Measurements from ENCODE around the gene C1GALT1. TPM values are rescaled to one million over a fixed set of nuclear protein-coding genes. Genes with fewer than 3 reads are reported as not detected.
A peak's percentile ranks its signal among the peaks of the same experiment; 100 is the strongest.
"Not testable (repeated sequence)": the region's sequence is repeated elsewhere in the genome, so short reads cannot be mapped to it uniquely, and the experiment has no call there.

The C1GALT1 gene
- total RNA-seq = 63.4 and 75.0 TPM in 2 replicates
- long read RNA-seq, full-length matches to known transcripts = 75 of 119 reads
- long read RNA-seq, partial matches to known transcripts = 1 of 119 reads
- long read RNA-seq, other reads (novel, unspliced or antisense) = 43 of 119 reads

DNA sequence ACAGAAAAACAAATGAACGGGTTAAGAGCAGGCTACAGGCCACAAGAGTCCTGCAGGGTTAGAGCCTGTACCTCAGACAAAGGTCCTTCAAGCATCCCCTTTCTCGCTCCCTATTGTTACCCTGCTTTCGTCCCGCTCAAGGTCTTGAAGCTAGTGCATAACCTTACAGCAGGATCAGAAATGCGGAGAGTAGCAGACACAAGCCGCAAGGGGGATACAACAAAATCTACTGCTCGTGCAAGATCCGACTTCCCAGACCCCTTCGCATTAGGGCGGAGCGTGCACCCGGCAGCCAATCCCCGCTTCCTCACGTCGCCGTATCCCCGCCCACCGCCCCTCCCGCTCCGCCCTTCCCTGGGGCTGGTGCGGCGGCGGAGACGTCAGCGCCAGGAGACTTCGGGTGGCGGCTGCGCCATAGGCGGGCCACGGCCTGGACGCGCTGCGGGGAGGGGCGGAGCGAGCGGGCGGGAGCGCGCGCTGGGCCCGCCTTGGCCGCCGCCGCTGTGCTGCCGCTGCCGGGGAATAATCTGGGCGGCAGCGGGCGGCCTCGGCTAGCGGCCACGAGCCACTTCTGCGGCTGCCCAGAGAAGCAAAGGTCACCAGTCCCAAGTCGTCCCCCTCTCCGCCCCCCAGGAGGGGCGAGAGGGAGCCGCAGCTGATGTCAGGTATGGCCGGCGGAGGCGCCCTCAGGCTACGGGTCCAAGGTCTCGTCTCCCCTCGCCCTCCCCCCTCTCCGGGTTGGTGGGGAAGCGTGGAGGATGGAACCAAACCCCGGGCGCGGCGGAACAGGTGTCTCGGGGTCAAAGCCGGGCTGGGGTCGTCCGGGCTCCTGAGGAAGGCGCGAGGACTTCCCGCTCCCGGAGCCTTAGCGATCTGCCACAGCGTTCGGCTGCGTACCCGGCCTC is at the start of gene C1GALT1:
Gene C1GALT1, plus strand, starts transcription at position 389 of the 905 bp plus-strand sequence. CDS start 51,776 bp downstream, outside the sequence.
- H3K9me3 Mint-ChIP-seq (ENCODE audit: low read depth) = no peaks in the 10 kb centered on the region
- H3K4me3 Mint-ChIP-seq (ENCODE audit: low read depth) = peak within 1 kb of the TSS; percentile 77
- H3K27me3 Mint-ChIP-seq = no peaks in the 10 kb centered on the region
- DNase-seq (ENCODE audit: low spot score, unreplicated experiment) = peak; percentile 97
- peaks cover 27% of the 10 kb centered on the region for H3K4me1 Mint-ChIP-seq (ENCODE audit: low read depth)
- peak within 1 kb of the TSS; percentile 96 for H3K27ac Mint-ChIP-seq
- H3K36me3 Mint-ChIP-seq (ENCODE audit: insufficient read depth) = peaks cover 1% of the 10 kb centered on the region
- TF ChIP-seq, protein P1, sequence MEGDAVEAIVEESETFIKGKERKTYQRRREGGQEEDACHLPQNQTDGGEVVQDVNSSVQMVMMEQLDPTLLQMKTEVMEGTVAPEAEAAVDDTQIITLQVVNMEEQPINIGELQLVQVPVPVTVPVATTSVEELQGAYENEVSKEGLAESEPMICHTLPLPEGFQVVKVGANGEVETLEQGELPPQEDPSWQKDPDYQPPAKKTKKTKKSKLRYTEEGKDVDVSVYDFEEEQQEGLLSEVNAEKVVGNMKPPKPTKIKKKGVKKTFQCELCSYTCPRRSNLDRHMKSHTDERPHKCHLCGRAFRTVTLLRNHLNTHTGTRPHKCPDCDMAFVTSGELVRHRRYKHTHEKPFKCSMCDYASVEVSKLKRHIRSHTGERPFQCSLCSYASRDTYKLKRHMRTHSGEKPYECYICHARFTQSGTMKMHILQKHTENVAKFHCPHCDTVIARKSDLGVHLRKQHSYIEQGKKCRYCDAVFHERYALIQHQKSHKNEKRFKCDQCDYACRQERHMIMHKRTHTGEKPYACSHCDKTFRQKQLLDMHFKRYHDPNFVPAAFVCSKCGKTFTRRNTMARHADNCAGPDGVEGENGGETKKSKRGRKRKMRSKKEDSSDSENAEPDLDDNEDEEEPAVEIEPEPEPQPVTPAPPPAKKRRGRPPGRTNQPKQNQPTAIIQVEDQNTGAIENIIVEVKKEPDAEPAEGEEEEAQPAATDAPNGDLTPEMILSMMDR (IDR thresholded peaks at IDR 0.05; ENCODE audit: unreplicated experiment) = peak; percentile 49

DNA sequence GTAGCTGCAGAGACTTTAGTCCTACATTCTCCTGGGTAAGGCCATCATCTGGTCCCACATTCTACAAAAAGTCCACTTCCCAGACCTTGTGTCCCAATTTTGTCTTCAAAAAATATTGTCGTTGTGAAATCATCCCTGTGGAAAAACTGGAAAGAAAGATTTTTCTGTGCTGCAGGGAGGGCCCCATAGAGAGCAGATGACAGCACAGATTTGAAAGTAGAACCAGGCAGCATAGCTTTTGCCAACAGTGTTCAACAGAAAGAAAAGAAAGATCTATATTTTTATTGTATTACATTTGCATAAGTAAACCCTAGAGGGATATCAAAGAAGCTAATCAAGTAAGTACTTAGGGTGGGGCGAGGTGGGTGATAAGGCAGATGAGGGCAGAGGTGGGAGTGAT is 48.3 kb upstream of the C1GALT1 start:
- Mint-ChIP-seq H3K27me3 (peaks cover 13% of the 10 kb centered on the region), H3K27ac (peak overlapping the region; percentile 33), H3K4me3 (ENCODE audit: low read depth) (no peak overlapping the region), H3K36me3 (ENCODE audit: insufficient read depth) (no peaks in the 10 kb centered on the region), H3K4me1 (ENCODE audit: low read depth) (peaks cover 23% of the 10 kb centered on the region), H3K9me3 (ENCODE audit: low read depth) (no peaks in the 10 kb centered on the region)
- no peak for DNase-seq (ENCODE audit: low spot score, unreplicated experiment)
- TF ChIP-seq, protein P1 (IDR thresholded peaks at IDR 0.05; ENCODE audit: unreplicated experiment) = no peak

DNA sequence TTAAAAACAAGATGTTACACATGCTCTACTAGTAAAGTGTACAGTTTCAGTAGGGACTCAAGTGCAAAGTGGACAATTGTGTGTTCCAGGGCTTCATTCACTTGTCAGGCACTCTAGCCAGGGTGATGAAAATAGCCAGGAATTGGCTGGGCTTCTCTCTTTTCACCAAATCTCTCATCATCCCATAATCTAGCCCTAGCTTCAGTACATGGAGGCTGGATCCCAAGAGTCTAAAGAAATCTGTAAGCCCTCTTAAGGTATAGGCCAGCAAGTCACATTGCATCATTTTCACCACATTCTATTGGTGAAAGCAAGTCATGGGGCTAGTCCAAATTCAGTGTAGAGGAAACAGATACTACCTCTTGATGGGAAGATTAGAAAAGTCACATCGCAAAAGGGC is 47.3 kb upstream of the C1GALT1 start:
- DNase-seq (ENCODE audit: low spot score, unreplicated experiment) = no peak
- H3K27ac Mint-ChIP-seq = no peak overlapping the region
- H3K9me3 Mint-ChIP-seq (ENCODE audit: low read depth) = peaks cover under 1% of the 10 kb centered on the region

DNA sequence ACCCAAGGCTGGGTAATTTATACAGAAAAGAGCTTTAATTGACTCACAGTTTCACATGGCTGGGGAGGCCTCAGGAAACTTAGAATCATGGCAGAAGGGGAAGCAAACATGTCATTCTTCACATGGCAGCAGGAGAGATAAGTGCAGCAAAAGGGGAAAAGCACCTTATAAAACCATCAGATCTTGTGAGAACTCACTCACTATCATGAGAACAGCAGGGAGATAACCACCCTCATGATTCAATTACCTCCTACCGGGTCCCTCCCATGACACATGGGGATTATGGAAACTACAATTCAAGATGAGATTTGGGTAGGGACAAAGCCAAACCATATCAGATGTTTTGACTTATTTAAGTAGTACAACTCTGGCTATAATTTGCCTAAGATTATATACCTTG is 46.4 kb upstream of the C1GALT1 start:
- not testable (repeated sequence) for H3K27ac Mint-ChIP-seq; H3K27me3 Mint-ChIP-seq; H3K36me3 Mint-ChIP-seq (ENCODE audit: insufficient read depth); H3K9me3 Mint-ChIP-seq (ENCODE audit: low read depth); H3K4me3 Mint-ChIP-seq (ENCODE audit: low read depth); DNase-seq (ENCODE audit: low spot score, unreplicated experiment)
- peaks cover 23% of the 10 kb centered on the region for H3K4me1 Mint-ChIP-seq (ENCODE audit: low read depth)

More for the DNA sequence above, 47.3 kb upstream of the C1GALT1 start:
- H3K4me1 Mint-ChIP-seq (ENCODE audit: low read depth) = peaks cover 23% of the 10 kb centered on the region
- TF ChIP-seq, protein P1 (IDR thresholded peaks at IDR 0.05; ENCODE audit: unreplicated experiment) = no peak
- H3K36me3 Mint-ChIP-seq (ENCODE audit: insufficient read depth) = no peaks in the 10 kb centered on the region
- no peak overlapping the region for H3K4me3 Mint-ChIP-seq (ENCODE audit: low read depth)
- peaks cover 9% of the 10 kb centered on the region for H3K27me3 Mint-ChIP-seq

DNA sequence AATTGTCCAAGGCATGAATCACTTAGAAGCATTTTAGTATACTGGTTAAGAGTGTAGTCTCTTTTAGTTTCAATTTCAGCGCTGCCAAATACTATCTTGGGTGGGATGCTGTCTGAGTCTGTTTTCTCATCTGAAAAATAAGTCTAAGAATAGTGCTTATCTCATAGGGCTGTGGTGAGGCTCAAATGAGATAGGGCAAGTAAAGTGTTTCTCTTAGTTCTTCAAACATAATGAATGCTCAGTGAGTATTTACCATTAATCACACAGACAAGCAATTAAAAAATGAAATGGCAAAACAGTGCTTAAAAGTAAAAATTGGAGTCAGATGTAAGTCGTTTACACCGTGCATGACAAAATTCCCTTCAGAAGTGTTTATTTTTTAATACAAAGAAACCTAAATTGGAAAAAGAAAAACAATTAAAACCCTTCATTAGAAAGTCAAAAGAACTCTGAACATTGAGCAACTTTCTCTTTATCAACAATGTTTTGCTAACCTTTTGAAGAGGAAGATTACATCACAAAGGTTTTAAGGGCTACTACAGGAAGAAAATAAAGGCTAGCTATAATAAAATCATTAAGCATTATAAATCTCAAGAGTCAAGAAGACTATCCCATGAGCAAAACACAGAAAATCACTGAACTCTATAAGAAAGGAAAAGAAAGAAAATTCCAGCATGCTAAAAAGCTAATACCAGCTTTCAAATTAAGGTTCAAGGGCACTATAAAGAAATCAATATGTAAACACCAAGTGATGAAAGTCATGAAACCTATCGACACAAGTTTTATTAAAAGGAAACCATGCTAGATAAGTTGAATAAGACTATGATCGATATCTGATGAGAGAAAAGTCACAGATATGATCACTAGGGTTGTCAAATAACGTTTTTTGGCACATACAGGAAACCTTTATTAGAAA is 45.6 kb upstream of the C1GALT1 start:
- Mint-ChIP-seq H3K9me3 (ENCODE audit: low read depth) (peaks cover 9% of the 10 kb centered on the region), H3K27ac (no peak overlapping the region), H3K36me3 (ENCODE audit: insufficient read depth) (no peaks in the 10 kb centered on the region), H3K27me3 (no peaks in the 10 kb centered on the region), H3K4me3 (ENCODE audit: low read depth) (no peak overlapping the region), H3K4me1 (ENCODE audit: low read depth) (peaks cover 23% of the 10 kb centered on the region)
- DNase-seq (ENCODE audit: low spot score, unreplicated experiment) = no peak
- TF ChIP-seq, protein P1 (IDR thresholded peaks at IDR 0.05; ENCODE audit: unreplicated experiment) = no peak
